GM19463 (cell line): ENCODE measurements around the gene MITF.

Experiments
- ATAC-seq: cut with Tn5 transposase; IDR thresholded peaks from one replicate; pipeline ENCODE4 v1.9.1; 2021; ENCODE audit warnings: mild to moderate bottlenecking, moderate library complexity; ENCODE audit not compliant: unreplicated experiment

MITF gene

GRCh38 chr3:69752241-69752640, 13.0 kb downstream of the MITF start:
- no peak for ATAC-seq

- no peak for ATAC-seq
These were observed 14.0 kb downstream of the MITF start for GRCh38 chr3:69753179-69753775.

DNA sequence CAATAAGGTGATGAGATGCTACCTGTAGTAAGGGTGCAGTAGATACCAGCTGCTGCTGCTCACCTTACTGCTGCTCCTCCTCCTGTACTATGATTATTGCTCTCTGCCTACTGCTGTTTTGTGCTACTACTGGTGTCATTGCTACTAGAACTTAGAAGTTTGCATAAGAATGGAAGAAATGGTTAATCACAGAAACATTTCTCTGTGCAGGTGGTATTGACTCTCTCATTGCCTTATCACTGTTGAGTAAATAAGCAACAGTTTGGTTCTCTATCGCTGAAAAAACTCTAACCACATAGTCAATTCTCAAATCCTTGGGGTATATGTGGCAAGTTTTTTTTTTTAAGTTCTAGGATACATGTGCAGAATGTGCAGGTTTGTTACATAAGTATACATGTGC, 16.5 kb downstream of the MITF start:
- ATAC-seq, result no peak

DNA sequence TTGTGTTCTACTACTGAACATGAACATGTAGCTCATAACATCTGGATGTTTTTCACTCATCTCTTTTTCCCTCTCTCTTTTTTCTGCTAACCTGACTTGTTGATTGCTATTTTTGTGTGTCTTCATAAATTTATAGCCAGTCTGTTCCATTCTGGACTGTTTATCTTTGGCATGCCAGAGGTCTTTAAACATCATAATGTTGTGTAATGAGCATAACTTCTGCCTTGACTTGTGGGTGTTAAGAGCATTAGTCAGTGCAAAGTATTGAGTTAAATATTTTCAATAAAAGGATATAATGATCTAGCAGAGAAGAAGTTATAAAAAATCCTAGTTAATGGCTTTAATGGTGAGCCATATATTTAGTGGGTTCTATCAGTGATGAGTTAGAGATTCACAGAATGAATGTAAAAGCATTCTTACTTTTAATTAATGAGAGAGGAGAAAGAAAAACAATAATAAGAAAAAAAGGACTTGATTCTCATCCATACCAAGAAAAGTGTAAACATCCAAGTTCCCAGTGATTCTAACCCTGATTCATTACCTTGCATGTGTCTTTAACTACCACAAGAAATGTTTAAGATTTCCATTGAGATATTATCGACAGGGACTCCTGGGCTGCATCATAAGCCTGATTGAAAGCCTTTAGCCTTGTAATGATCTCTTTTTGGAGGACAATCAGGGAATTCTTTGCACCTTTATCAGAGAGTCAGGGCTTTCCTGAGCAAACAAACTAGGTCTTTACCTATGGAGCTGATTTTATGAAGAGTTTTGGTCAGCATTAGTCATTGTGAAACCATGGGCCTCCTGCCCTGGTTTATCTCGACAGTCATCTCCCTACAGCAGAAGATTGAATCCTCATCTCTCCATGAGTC, 22.9 kb downstream of the MITF start:
- peak; percentile 73 for ATAC-seq

DNA sequence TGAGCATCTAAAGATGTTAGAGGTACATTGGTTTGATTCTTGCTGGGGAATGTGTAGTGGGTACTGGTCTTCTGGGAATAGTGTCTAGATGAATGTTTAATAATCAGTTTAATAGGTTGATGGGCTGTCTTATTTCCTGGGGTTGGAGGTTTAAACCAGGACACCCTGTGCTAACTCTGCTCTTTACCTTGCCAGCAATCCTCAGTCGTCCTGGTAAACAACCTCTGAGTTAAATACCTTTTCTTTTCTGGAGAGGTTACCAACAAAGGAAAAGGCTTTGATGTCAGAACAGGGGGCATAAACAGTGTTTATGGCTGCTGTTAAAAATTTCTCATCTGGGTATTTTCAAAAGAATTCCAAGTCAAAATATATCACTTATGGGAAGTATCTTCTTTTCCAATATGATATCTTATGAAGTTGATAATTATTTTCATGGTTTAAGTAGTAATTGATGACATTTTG, 23.5 kb downstream of the MITF start:
- ATAC-seq, result peak; percentile 19

- ATAC-seq, result no peak
These were observed 24.2 kb downstream of the MITF start for GRCh38 chr3:69763458-69763857.

GRCh38 chr3:69764121-69764741, 25.0 kb downstream of the MITF start:
- ATAC-seq, result peak; percentile 56

GRCh38 chr3:69764861-69765260, 25.6 kb downstream of the MITF start:
- no peak for ATAC-seq

- ATAC-seq, result no peak
These were observed 27.4 kb downstream of the MITF start for GRCh38 chr3:69766638-69767037.

GRCh38 chr3:69767571-69767970, 28.3 kb downstream of the MITF start:
- no peak for ATAC-seq

- no peak for ATAC-seq
These were observed 29.2 kb downstream of the MITF start for GRCh38 chr3:69768438-69768837.

GRCh38 chr3:69770219-69770618, 31.0 kb downstream of the MITF start:
- ATAC-seq, result no peak

DNA sequence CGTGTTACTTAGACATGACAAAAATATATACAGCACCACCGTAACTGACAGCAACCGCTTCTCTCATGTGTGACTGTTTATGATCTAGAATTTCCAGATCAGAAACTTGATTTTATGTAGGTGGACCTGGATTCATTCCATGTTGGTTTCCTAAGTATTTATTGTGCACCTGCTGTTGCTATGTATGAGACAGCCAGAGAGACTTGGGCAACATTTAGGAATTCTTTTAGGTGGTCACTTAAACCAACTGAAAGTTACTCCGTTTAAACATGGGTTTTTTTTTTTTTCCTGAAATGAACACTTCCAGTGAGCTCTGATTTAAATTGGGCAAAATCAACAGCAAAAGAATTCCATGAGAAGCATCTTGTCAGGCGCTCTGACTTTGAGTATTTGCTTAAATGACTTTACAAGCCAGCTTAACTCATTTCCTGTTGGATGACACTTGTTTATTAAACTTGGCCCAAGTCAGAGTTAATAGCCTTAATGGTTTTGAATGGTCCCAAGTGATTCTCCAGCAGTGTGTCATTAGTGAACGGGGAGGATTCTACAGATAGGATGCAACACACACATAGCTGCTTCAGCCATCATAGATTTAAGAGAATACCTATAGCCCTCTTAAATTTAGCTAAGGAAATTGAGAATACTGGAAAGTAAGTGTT, 31.8 kb downstream of the MITF start:
- no peak for ATAC-seq

- ATAC-seq, result no peak
These were observed 33.0 kb downstream of the MITF start for GRCh38 chr3:69772152-69772867.

GRCh38 chr3:69774029-69774428, 34.8 kb downstream of the MITF start:
- no peak for ATAC-seq

- no peak for ATAC-seq
These were observed 36.5 kb downstream of the MITF start for GRCh38 chr3:69775751-69776150.

GRCh38 chr3:69776289-69776688, 37.0 kb downstream of the MITF start:
- ATAC-seq, result no peak

GRCh38 chr3:69776920-69777581, 37.8 kb downstream of the MITF start:
- ATAC-seq, result no peak

DNA sequence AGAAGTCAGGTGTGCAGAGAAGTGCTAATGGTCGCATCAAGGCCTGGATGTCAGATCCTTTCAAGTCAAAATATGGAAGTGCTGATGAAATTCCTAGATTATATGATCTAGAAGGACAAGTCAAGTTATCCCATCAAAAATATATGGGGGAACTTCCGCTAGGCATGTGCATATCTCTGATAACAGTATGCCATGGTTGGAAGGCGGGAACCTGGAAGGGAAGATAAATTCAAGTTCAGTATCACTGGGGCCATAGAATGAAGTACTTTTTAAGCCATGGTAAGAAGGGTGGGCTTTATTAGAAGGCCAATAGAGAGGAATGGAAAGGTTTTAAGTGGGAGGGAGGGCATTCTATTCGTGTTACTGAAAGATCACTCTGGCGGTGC, 38.3 kb downstream of the MITF start:
- no peak for ATAC-seq

DNA sequence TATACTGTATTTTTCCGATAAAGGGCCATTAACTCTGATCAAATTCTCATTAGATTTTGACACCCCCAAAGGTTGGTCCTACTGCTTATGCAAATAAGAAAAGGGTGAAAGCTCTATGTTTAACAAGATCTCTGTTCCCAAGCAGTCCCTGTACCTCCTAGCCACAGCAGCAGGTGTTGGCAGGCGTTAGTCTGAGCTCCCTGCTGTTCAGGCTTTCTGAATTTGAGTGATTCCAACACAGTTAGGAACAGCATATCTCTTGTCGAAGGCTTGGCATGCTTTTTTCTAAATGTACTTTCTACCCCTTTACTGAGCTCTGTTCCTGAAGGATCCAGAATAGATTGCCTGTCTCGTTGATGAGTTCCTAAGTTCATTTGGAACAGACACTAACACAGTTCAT, 42.3 kb downstream of the MITF start:
- no peak for ATAC-seq
